GM12891 (cell line): ENCODE data around the gene GABBR1.

ENCODE experiments used
- POLR2A ChIP-seq: IDR thresholded peaks from 2 replicates; pipeline ENCODE4 v1.6.1; 2011; ENCODE audit warnings: low read depth, low read length, control low read depth
- POLR2AphosphoS5 ChIP-seq: IDR thresholded peaks from 2 replicates; pipeline ENCODE4 v1.6.1; 2011; ENCODE audit warnings: low read depth, low read length, control low read depth
- SPI1 ChIP-seq: IDR thresholded peaks from 2 replicates; pipeline ENCODE4 v1.6.1; 2011; ENCODE audit warnings: low read depth, low read length, control low read depth
- TAF1 ChIP-seq: IDR thresholded peaks from 2 replicates; pipeline ENCODE4 v1.6.1; 2011; ENCODE audit warnings: low read depth, low read length, control low read depth

DNA sequence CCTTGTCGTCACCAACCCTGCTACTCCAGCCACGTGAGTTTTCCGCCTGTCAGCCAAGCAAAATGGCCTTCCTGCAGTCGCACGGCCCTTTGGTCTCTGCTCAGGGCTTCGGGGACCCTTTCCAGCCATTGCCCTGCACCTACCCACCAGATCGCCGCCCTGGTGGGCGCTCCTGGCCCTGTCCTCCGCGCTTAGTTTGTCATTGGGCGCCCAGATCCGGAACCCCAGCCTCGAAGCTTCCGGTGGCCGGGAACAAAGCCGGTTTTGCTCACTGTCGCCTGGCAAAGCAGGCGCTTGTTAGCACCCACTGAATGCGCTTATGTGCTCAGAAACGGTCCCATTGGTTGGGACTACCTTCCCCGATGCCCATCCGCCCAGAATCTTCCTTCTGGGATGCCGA, 47.4 kb upstream of the GABBR1 start:
- TF ChIP-seq POLR2A (0 out of 2 replicates have a peak, but pooled peaks have one; percentile 14), TAF1 (no peak; the same call in 1 of the 2 replicates), SPI1 (no peak), POLR2AphosphoS5 (no peak)
